Mucosa of rectum (tissue), 2 donors: ENCODE data around the gene RPTOR.
A peak's percentile ranks its signal among the peaks of the same experiment; 100 is the strongest.

Source experiments
- H3K27ac ChIP-seq, 2 donors: one replicate each; pipeline ENCODE4 v1.7.0; 2013; ENCODE audit warnings: inconsistent platforms in 2 of 2, low read depth in 2 of 2, low read length in 2 of 2
- H3K27me3 ChIP-seq, 2 donors: one replicate each; pipeline ENCODE4 v1.7.0; 2013; ENCODE audit warnings: low read length in 2 of 2; ENCODE audit not compliant: control insufficient read depth in 2 of 2, insufficient read depth in 2 of 2
- H3K36me3 ChIP-seq, 2 donors: one replicate each; pipeline ENCODE4 v1.7.0; 2013; ENCODE audit warnings: low read length in 2 of 2; ENCODE audit not compliant: control insufficient read depth in 2 of 2, insufficient read depth in 2 of 2
- H3K4me1 ChIP-seq, 2 donors: one replicate each; pipeline ENCODE4 v1.7.0; 2013; ENCODE audit warnings: low read length in 2 of 2, mild to moderate bottlenecking in 1 of 2; ENCODE audit not compliant: control insufficient read depth in 2 of 2, insufficient read depth in 2 of 2
- H3K4me3 ChIP-seq, 2 donors: one replicate each; pipeline ENCODE4 v1.7.0; 2013; ENCODE audit warnings: low read length in 2 of 2
- H3K9ac ChIP-seq, 2 donors: one replicate each; pipeline ENCODE4 v1.7.0; 2013; ENCODE audit warnings: low read length in 2 of 2, low read depth in 1 of 2, mild to moderate bottlenecking in 1 of 2
- H3K9me3 ChIP-seq, 2 donors: one replicate each; pipeline ENCODE4 v1.7.0; 2013; ENCODE audit warnings: low read length in 2 of 2; ENCODE audit not compliant: control insufficient read depth in 2 of 2
- donor health status: healthy.
- donor health status: Normal muscosa, but diverticular disease.

Gene RPTOR, protein sequence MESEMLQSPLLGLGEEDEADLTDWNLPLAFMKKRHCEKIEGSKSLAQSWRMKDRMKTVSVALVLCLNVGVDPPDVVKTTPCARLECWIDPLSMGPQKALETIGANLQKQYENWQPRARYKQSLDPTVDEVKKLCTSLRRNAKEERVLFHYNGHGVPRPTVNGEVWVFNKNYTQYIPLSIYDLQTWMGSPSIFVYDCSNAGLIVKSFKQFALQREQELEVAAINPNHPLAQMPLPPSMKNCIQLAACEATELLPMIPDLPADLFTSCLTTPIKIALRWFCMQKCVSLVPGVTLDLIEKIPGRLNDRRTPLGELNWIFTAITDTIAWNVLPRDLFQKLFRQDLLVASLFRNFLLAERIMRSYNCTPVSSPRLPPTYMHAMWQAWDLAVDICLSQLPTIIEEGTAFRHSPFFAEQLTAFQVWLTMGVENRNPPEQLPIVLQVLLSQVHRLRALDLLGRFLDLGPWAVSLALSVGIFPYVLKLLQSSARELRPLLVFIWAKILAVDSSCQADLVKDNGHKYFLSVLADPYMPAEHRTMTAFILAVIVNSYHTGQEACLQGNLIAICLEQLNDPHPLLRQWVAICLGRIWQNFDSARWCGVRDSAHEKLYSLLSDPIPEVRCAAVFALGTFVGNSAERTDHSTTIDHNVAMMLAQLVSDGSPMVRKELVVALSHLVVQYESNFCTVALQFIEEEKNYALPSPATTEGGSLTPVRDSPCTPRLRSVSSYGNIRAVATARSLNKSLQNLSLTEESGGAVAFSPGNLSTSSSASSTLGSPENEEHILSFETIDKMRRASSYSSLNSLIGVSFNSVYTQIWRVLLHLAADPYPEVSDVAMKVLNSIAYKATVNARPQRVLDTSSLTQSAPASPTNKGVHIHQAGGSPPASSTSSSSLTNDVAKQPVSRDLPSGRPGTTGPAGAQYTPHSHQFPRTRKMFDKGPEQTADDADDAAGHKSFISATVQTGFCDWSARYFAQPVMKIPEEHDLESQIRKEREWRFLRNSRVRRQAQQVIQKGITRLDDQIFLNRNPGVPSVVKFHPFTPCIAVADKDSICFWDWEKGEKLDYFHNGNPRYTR (N-terminal part only)

DNA sequence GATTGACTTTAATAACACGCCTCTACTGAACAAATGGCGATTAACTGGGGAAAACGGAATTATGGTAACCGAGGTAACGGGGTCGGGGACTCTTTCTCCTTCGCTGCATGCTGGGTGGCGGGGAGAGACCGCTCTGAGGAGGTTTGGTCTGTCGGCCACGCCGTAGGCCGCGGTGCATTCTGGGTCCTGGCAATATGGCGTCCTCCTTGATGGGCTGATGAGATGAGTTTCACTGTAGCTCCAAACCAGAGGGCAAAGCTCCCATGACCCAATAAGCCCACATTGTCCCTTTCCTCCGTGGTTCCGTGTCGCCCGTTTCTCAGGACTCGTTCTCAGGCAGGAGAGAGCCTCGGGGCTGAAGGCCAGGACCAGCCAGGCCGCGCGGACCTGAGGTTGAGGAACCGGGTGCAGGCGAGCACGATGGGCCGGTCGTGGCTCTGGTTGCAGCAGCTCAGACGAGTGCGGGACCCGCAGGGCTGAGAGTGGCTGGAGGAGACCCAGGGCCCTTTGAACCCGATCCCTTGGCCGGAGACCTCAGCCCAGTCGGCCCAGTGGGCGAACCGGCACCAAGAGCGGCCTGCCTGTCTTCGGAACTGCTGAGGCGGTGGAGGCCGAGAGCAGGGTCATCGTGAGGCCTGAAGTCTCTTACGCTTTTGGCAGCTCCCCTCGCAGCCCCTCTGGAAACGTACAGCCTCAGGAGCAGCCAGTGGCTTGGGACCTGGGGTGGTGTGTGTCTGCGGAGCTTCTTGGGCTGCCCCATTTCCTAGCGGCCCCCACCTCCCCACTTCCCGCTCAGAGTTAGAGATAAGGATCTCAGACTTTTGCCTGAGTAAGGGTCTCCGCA, at the start of gene RPTOR:
TSS of gene RPTOR (plus strand) at position 184 of the 844 bp plus-strand sequence. CDS start 792 bp downstream, outside the sequence.
- peaks cover 0 to 5% of the 10 kb centered on the region in 2 donors for H3K36me3 ChIP-seq
- peak within 1 kb of the TSS; percentile 79 to 95 for H3K9ac ChIP-seq
- H3K4me3 ChIP-seq, result peak within 1 kb of the TSS; percentile 88 to 100
- H3K27ac ChIP-seq, result peak within 1 kb of the TSS in 1 of 2 donors; percentile 65
- no peaks in the 10 kb centered on the region for H3K27me3 ChIP-seq
- H3K9me3 ChIP-seq, result no peaks in the 10 kb centered on the region
- peaks cover 14 to 15% of the 10 kb centered on the region in 2 donors for H3K4me1 ChIP-seq

DNA sequence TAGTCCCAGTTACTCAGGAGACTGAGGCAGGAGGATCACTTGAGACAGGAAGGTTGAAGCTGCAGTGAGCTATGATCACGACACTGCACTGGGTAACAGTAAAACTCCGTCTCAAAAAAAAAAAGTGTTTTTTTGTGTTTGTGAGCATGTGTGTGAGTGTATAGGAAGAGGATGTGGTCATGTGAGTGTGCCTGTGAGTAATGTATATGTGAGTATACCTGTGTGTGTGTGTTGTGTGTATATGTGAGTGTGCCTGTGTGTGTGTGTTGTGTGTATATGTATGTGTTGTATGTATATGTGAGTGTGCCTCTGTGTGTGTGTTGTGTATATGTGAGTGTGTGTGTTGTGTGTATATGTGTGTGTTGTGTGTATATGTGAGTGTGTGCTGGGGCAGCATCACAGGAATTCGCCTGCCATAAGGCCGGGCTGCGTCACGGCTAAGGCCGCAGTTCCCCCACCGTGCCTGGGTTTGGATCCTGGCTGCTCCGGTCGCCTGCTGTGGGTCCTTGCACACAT, 46.9 kb upstream of the RPTOR start:
- H3K4me3 ChIP-seq, result no peak overlapping the region
- H3K36me3 ChIP-seq, result no peaks in the 10 kb centered on the region
- no peaks in the 10 kb centered on the region for H3K9me3 ChIP-seq
- no peak overlapping the region for H3K27ac ChIP-seq
- peaks cover 4 to 20% of the 10 kb centered on the region in 2 donors for H3K27me3 ChIP-seq
- H3K4me1 ChIP-seq, result no peaks in the 10 kb centered on the region
- H3K9ac ChIP-seq, result no peak overlapping the region

DNA sequence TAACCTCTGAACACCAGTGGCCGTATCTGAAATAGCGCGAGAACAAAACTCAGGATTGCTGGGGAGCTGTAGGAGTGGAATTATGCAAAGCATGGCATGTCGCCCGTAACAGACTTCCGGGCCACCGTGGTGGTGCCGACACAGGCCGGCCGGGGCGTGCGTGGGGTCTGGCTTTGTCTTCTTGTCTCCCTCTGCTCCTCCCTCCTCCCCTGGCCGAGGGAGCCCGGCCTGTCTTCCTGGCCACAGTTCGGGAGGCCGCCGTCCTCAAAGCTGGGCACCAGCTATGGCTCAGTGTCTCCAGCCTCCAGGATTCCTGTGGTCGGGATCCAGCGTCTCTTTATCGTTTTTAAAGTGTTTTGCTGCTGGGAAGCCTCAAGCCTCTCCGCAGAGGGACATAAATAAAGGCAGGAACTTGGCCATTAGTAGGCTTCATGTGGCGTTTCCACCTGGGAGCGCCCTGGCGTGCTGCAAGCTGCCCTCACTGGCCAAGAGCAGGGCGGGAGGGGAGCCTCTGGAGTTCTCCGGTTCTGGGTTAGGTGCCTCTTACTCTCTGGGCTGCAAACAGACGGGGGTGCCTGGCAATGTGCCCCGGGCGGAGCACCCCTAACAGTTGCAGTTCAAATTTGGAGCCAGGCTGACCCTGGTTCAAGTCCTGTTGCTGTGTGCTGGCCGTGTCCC, 46.3 kb upstream of the RPTOR start:
- H3K9ac ChIP-seq, result no peak overlapping the region
- H3K4me1 ChIP-seq, result no peaks in the 10 kb centered on the region
- H3K9me3 ChIP-seq, result no peaks in the 10 kb centered on the region
- H3K27ac ChIP-seq, result no peak overlapping the region
- H3K27me3 ChIP-seq, result peaks cover 4 to 16% of the 10 kb centered on the region in 2 donors
- H3K4me3 ChIP-seq, result no peak overlapping the region
- H3K36me3 ChIP-seq, result no peaks in the 10 kb centered on the region

DNA sequence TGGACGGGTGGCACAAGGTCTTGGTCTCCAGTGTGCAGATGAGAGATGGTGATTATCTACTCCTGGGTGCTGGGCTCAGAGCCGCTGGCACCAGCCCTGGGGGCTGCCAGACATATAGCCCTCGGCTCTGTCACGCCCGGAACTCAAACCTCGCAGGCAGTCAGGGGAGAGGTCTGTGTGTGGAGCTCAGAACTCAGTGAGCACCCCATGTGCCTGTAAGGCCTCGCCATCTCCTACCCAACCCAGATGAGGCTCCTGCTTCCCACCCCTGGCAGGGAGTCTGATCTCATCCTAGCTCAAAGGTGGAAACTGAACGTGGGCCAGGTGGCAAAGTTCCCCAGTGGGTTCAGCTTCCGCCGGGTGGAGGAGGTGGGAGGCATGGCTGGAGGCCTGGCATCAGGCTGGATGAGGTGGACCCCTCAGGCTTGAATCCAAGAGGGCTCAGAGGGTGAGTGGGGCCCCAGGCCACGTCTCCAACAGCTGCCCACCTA, 45.7 kb upstream of the RPTOR start:
- Histone ChIP-seq H3K27me3 (peaks cover 4 to 13% of the 10 kb centered on the region in 2 donors), H3K36me3 (no peaks in the 10 kb centered on the region), H3K4me3 (no peak overlapping the region), H3K9ac (no peak overlapping the region), H3K4me1 (no peaks in the 10 kb centered on the region), H3K9me3 (no peaks in the 10 kb centered on the region), H3K27ac (no peak overlapping the region)

DNA sequence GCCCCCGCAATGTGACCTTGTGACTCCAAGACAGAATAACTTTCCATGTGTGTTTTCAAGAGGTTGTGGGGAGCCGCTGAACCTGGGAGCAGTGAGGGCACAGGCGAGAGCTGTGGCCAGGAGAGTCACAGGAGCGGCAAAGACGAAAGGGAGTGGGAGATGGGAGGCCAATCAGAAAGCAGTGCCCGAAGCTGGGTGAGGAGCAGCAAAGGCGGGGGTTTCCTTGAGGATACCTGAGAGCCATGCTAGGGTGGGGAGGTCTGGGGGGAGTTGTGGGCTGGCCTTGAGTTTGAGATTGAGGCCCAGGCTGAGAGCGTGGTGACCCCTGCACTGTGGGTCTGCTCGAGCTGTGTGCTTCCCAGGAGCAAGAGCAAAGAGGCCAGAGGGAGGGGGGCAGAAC, 45.1 kb upstream of the RPTOR start:
- no peak overlapping the region for H3K4me3 ChIP-seq
- H3K4me1 ChIP-seq, result no peaks in the 10 kb centered on the region
- no peaks in the 10 kb centered on the region for H3K36me3 ChIP-seq
- H3K9ac ChIP-seq, result no peak overlapping the region
- no peak overlapping the region for H3K27ac ChIP-seq
- peaks cover 2 to 11% of the 10 kb centered on the region in 2 donors for H3K27me3 ChIP-seq
- no peaks in the 10 kb centered on the region for H3K9me3 ChIP-seq

DNA sequence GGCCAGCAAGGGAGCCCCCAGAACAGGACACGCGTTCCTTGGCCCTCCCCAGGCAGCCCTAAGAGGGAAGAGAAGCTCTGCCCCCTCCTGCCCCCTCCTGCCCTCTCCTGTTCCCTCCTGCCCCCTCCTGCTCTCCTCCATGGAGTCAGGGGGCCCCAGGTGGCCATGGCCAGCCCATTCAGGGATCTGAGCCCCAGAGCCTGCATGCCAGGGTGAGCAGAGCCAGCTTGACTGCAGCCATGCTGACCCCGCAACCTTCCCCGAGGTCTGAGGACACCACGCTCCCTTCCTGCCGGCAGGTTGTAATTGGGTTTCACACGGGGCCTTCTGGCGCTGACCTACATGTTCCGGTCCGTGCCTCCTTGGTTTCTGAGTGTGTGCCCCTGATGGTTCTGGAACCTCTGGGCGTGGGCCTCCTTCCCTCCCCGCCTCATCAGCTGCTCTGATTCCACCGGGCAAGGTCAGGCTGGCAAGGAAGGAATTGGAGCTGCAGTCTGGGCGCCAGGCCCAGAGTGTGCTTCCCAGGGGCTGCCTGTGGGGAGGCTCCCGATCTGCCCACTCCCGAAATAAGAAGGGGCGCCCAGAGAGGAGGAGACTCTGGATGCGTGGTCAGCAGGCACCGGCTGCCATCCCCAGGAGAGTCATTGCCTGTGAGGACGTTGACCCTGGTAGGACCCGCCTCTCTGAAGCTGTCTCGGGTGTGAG, 44.5 kb upstream of the RPTOR start:
- no peak overlapping the region for H3K9ac ChIP-seq
- peaks cover 2 to 11% of the 10 kb centered on the region in 2 donors for H3K27me3 ChIP-seq
- H3K4me3 ChIP-seq, result no peak overlapping the region
- no peaks in the 10 kb centered on the region for H3K9me3 ChIP-seq
- no peak overlapping the region for H3K27ac ChIP-seq
- H3K36me3 ChIP-seq, result no peaks in the 10 kb centered on the region
- no peaks in the 10 kb centered on the region for H3K4me1 ChIP-seq

DNA sequence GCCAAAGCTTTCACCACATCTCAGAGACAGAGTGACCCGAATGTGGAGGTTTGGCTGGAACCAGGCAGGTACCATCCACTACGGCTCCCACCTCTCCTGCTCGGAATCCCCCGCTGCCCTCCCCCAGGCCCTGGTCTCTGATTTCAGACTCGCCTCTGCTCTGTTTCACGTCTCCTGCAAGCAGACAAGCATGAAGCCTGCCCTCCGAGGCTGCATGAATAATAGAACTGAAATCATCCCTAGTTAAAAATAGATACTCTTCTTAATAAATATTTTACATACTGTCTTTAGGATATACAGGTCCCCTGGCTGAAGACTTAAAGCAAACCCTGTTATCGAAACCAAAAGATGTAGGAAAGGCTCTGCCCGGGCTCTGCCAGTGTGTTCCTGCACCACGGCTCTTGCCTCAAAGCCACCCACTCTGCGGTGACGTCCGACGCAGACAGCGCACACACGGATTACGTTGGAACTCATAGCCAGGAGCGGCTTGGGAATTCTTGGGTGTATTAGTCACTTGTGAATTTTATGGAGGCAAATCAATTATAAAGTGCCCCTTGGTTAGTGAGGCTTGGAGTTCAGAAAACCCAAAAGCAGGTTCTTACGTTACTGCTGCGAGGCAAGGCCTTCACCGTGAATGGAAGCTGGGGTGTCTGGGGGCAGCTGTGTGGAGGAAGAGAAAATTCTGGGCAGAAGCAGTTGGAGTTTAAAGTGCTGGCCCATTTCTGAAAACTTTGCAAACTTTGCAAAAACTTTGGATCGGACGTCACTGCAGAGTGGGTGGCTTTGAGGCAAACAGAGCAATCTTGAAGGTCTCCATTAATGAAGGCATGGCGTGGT, 42.7 kb upstream of the RPTOR start:
- H3K9ac ChIP-seq, result no peak overlapping the region
- no peaks in the 10 kb centered on the region for H3K9me3 ChIP-seq
- H3K36me3 ChIP-seq, result no peaks in the 10 kb centered on the region
- H3K27ac ChIP-seq, result peak overlapping the region in 1 of 2 donors; percentile 4
- no peaks in the 10 kb centered on the region for H3K4me1 ChIP-seq
- H3K27me3 ChIP-seq, result peaks cover 2 to 11% of the 10 kb centered on the region in 2 donors
- no peak overlapping the region for H3K4me3 ChIP-seq

DNA sequence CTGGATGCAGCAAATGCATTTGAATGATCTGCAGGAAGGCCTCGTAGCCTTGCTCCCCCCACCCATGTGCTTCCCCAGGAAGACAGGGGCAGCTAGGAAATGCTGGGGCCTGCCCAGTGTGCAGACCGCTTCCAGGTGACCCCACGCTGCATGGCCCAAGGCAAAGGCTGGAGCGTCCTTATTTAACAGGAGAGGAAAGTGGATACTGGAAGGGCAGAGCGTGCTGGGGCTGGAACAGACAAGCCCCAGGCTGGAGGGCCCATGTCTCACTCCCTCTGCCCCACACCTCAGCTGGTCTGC, 42.1 kb upstream of the RPTOR start:
- peaks cover 2 to 11% of the 10 kb centered on the region in 2 donors for H3K27me3 ChIP-seq
- H3K36me3 ChIP-seq, result no peaks in the 10 kb centered on the region
- no peak overlapping the region for H3K9ac ChIP-seq
- no peaks in the 10 kb centered on the region for H3K4me1 ChIP-seq
- H3K4me3 ChIP-seq, result no peak overlapping the region
- peak overlapping the region in 1 of 2 donors; percentile 4 for H3K27ac ChIP-seq
- H3K9me3 ChIP-seq, result no peaks in the 10 kb centered on the region
